ENCODE measurements around the gene GIGYF1. TPM values are rescaled to one million over a fixed set of nuclear protein-coding genes. Genes with fewer than 3 reads are reported as not detected.
"Not testable (repeated sequence)": the region's sequence is repeated elsewhere in the genome, so short reads cannot be mapped to it uniquely, and the experiment has no call there.

GIGYF1 gene
- total and polyA plus RNA-seq, 2 of the 4 experiments (the other 2 are of a cell fraction) = 3.0 to 10.7 TPM

DNA sequence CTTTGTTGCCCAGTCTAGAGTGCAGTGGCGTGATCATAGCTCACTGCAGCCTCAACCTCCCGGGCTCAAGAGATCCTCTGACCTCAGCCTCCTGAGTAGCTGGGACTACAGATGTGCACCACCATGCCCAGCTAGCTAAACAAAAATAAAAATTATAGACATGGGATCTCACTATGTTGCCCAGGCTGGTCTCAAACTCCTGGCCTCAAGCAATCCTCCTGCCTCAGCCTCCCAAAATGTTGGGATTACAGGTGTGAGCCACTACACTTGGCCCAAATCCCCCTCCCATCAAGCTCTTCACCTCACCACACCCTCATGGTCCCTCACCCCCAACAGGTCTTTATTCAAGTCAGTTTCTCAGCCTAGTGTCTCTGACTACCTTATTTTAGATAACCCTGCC is 23.0 kb upstream of the GIGYF1 start:
- BruUV-seq (replicated peaks); ATAC-seq (ENCODE audit: low read depth); H2AK9ac ChIP-seq (replicated peaks; ENCODE audit: low read depth, low read length, poor library complexity); H4K8ac ChIP-seq (ENCODE audit: low read depth in 2 of 2, low read length in 2 of 2); H4K5ac ChIP-seq (ENCODE audit: low read depth, low read length); H2BK15ac ChIP-seq (ENCODE audit: low read depth, low read length); H2BK20ac ChIP-seq (ENCODE audit: low read depth, low read length); H3K9me1 ChIP-seq (ENCODE audit: insufficient read depth, low read length); H3K9ac ChIP-seq (ENCODE audit: low read depth, low read length); H2AK5ac ChIP-seq (ENCODE audit: low read depth, low read length); intact Hi-C loops (cut with micrococcal nuclease); H3K18ac ChIP-seq (ENCODE audit: low read depth, low read length); H3K4me1 ChIP-seq (ENCODE audit: control insufficient read depth, insufficient read depth, low read length); H3K9me3 ChIP-seq (ENCODE audit: control insufficient read depth, insufficient read depth, low read length); H3K79me1 ChIP-seq (ENCODE audit: low read depth in 1 of 2, low read length in 2 of 2); H3K56ac ChIP-seq (ENCODE audit: extremely low read depth, insufficient read depth, low read length); H3K27ac ChIP-seq (ENCODE audit: insufficient read depth, low read length); H4K91ac ChIP-seq (ENCODE audit: insufficient read depth, low read depth, low read length); POLR2A ChIA-PET (ENCODE audit: unreplicated experiment); H3K14ac ChIP-seq (replicated peaks; ENCODE audit: low read depth, low read length); H4K20me1 ChIP-seq (ENCODE audit: insufficient read depth, low read length); H2BK120ac ChIP-seq (ENCODE audit: low read depth, low read length); H3K36me3 ChIP-seq (ENCODE audit: control insufficient read depth, insufficient read depth, low read length); DNase-seq; H3K4me3 ChIP-seq (ENCODE audit: insufficient read depth, low read depth, low read length); H3K23ac ChIP-seq (ENCODE audit: low read depth, low read length); H2AFZ ChIP-seq (replicated peaks; ENCODE audit: low read length, poor library complexity); H3K4ac ChIP-seq (ENCODE audit: low read depth, low read length); dilution Hi-C loops (cut with HindIII; ENCODE audit: low sequenced_read_pairs, unreplicated experiment); H2BK5ac ChIP-seq (ENCODE audit: low read depth, low read length, poor library complexity, severe bottlenecking); H3K4me2 ChIP-seq (ENCODE audit: low read depth, low read length): not testable (repeated sequence)
- peaks cover 37% of the 10 kb centered on the region for H3K27me3 ChIP-seq (ENCODE audit: control insufficient read depth, insufficient read depth, low read length)
- 79% methylated on average over 2 of the region's 2 CpGs; no CpG with 5 or more reads in 1 of the 2 experiments for WGBS, 2 experiments (ENCODE audit: extremely low coverage in 2 of 2, insufficient read length in 1 of 2)
- in situ Hi-C loops (cut with MboI; ENCODE audit: low sequenced_read_pairs) = loop anchor here (25.0 kb wide), 1 partner anchor 345 kb away; no protein-coding TSS in a partner anchor
- CTCF ChIA-PET = interaction anchor here (0.8 kb wide), 1 partner anchor 9 kb away, joined by 3 read pairs; no protein-coding TSS in a partner anchor

Measured in IMR-90 (cell line).